ENCODE measurements around the gene TMEM94. TPM values are rescaled to one million over a fixed set of nuclear protein-coding genes. Genes with fewer than 3 reads are reported as not detected.
"Not testable (repeated sequence)": the region's sequence is repeated elsewhere in the genome, so short reads cannot be mapped to it uniquely, and the experiment has no call there.

Gene TMEM94
- total RNA-seq, 1 experiment from 2014 or later: 129 TPM

DNA sequence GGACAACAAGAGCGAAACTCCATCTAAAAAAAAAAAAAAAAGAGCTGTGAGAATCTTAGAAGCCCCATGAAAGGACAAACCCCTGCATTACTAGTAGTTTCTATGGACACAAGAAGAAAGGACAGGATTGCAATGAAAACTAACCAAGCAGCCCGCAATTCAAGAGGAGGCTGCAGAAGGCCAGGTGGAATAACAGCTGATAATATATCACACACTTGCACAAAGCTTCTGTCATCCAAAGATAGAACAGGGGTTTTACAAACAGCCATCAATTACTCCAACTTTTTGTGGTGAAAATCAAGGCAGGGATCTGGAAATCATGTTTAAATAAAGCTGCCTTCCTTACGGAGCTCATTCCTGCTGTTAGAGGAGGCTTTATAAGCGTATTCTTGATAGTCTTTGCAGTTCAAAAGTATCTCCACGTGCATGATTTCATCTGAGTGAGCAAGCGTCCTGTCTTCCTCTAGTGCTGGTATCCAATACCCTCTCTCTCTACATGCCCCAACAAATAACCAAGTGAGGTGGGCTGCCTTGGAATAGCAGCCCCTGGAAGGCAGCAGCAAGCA lies 23.1 kb upstream of the TMEM94 start:
- intact Hi-C loops (cut with micrococcal nuclease; ENCODE audit: unreplicated experiment) (no loop called here), in situ Hi-C loops (cut with HindIII; ENCODE audit: low pct_unique_long_range_greater_than_20kb, low sequenced_read_pairs) (no loop called here)
- ChIA-PET POLR2A (no interaction called here), CTCF (no interaction called here)
- ATAC-seq (no peak), DNase-seq (ENCODE audit: low read depth, low spot score) (no peak)
- H3K9me3 ChIP-seq (ENCODE audit: control insufficient read depth, insufficient read depth, low read depth, low read length): no peaks in the 10 kb centered on the region
- no peaks in the 10 kb centered on the region for H3K27me3 ChIP-seq (ENCODE audit: control insufficient read depth, insufficient read depth, low read length)
- no TSS peak for BruUV-seq (replicated peaks)
- H3K27ac ChIP-seq (ENCODE audit: low read length): no peak overlapping the region
- TF ChIP-seq POLR2AphosphoS5 (IDR thresholded peaks at IDR 0.05; ENCODE audit: low read depth, low read length): no peak
- TF ChIP-seq SIN3A (IDR thresholded peaks at IDR 0.05; ENCODE audit: borderline replicate concordance, insufficient read depth, low read depth, low read length): no peak
- no peak for TF ChIP-seq TCF7L2 (IDR thresholded peaks at IDR 0.05; ENCODE audit: low read depth, low read length)
- TF ChIP-seq CTCF (IDR thresholded peaks at IDR 0.05): no peak
- TF ChIP-seq REST (IDR thresholded peaks at IDR 0.05; ENCODE audit: insufficient read depth in 1 of 2, low read depth in 2 of 2, low read length in 1 of 2): no peak
- H3K4me1 ChIP-seq (ENCODE audit: control insufficient read depth, insufficient read depth, low read length): peaks cover 18% of the 10 kb centered on the region
- H3K4me3 ChIP-seq (ENCODE audit: low read depth in 2 of 2, low read length in 2 of 2): no peak overlapping the region
- no peaks in the 10 kb centered on the region for H3K36me3 ChIP-seq (ENCODE audit: control insufficient read depth, insufficient read depth, low read length)

- intact Hi-C loops (cut with micrococcal nuclease; ENCODE audit: unreplicated experiment); in situ Hi-C loops (cut with HindIII; ENCODE audit: low pct_unique_long_range_greater_than_20kb, low sequenced_read_pairs); H3K27me3 ChIP-seq (ENCODE audit: control insufficient read depth, insufficient read depth, low read length); DNase-seq (ENCODE audit: low read depth, low spot score); POLR2A ChIA-PET; H3K4me3 ChIP-seq (ENCODE audit: low read depth in 2 of 2, low read length in 2 of 2); ATAC-seq; H3K9me3 ChIP-seq (ENCODE audit: control insufficient read depth, insufficient read depth, low read depth, low read length); H3K36me3 ChIP-seq (ENCODE audit: control insufficient read depth, insufficient read depth, low read length); BruUV-seq (replicated peaks); CTCF ChIA-PET; H3K27ac ChIP-seq (ENCODE audit: low read length): not testable (repeated sequence)
- peaks cover 10% of the 10 kb centered on the region for H3K4me1 ChIP-seq (ENCODE audit: control insufficient read depth, insufficient read depth, low read length)
These were observed 22.0 kb upstream of the TMEM94 start for GRCh38 chr17:75434433-75434832.

GRCh38 chr17:75437404-75437803 lies 19.0 kb upstream of the TMEM94 start:
- ATAC-seq; H3K9me3 ChIP-seq (ENCODE audit: control insufficient read depth, insufficient read depth, low read depth, low read length); H3K27ac ChIP-seq (ENCODE audit: low read length); H3K27me3 ChIP-seq (ENCODE audit: control insufficient read depth, insufficient read depth, low read length); H3K4me3 ChIP-seq (ENCODE audit: low read depth in 2 of 2, low read length in 2 of 2); DNase-seq (ENCODE audit: low read depth, low spot score); intact Hi-C loops (cut with micrococcal nuclease; ENCODE audit: unreplicated experiment); H3K36me3 ChIP-seq (ENCODE audit: control insufficient read depth, insufficient read depth, low read length); in situ Hi-C loops (cut with HindIII; ENCODE audit: low pct_unique_long_range_greater_than_20kb, low sequenced_read_pairs); POLR2A ChIA-PET; BruUV-seq (replicated peaks); CTCF ChIA-PET; H3K4me1 ChIP-seq (ENCODE audit: control insufficient read depth, insufficient read depth, low read length): not testable (repeated sequence)
